ENCODE results near the gene CHRNB2.

The CHRNB2 gene

DNA sequence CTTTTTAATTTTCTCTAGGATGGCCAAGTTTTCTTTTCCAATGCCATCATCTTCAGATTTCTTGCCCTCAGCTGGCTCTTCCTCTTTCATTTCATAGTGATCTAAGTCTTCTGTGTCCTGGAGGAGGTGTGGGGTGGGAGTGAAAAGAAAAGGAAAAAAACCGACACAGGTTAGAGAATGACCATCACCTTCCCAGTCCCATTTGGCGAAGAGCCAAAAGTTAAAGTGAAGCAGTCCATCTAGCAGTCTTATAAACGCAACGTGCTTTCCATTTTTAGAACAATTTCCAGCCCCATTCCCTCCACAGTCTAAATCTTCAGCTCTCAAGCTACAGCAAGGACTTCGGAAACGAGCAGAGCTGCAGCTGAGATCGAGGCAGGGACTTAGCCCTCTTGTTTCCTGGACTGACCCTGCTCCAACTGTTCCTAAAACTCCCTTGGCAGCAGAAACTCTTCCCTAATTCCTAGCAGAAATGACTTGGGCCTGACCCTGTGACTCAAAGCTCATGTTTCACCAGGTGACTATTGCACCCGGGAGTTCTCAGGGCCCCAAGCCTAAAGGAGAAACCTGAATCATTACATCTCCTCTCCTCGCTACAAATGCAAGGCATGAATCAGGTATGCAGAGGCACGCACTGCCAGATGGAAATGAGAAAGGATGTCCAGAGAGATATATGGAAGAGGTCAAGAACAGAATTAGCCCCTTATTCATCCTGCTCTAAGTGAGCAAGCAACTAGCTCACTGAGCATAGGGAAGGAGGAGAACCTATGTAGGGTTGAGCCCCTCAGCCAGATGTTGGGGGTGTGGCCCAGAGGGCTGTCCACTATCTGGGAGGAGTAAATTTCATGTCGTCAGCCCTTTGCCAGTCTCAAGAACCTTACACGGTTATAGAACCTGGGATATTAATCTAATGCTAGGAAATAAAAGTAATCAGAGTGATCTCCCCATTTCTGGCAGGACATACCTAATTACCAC, 14.2 kb upstream of the CHRNB2 start:
- no peak for DNase-seq

DNA sequence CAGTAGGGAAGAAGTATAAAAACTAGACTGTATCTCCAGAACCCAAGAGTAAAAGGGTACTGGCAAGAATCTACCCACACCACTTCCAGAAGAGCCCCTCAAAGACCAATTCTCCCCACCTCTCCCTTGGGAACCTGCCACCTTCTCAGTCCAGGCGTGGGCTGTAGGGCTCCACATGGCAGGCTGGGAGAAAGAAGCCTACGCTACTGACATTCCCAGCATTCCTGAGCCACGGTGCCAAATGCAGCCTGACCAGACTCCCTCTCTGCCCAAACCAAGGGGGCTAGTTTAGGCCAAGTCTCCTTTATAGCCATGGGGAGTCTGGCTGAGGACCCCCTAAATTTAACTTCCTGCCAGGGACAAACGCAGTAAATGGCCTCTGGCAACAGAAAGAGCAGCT, 11.2 kb upstream of the CHRNB2 start:
- no peak for DNase-seq

DNA sequence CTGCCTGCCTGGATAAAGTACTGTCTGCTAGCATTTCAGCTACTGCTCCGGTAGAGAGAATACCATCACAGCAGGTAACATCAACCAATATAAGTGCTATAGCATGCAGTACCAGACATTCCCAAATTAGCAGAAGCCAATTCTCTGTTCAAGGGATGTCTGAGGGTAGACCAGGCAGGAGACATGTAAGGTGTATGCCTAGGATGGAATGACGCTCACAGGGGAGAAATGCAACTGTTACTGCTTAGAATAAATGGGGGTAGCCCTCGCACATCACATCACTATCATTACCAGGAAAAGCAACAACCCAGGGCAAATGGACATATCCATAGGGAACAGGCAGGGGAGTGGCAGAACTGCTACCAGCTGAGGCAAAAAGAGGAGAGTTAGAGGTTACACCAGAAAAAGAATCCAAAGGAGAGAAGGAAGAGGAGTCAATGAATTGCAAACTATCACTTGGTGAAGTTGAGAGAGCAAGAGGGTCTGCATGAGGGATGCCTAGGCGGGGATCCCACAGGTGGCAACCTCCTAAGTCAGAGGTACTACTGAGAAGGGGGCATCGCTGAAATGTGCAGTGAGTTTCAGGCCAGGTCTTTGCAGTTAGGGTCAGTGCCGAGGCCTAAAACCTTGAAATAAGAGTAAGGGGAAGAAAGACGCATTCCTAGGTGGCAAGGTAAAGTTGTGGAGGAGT, 10.2 kb upstream of the CHRNB2 start:
- DNase-seq, result no peak

DNA sequence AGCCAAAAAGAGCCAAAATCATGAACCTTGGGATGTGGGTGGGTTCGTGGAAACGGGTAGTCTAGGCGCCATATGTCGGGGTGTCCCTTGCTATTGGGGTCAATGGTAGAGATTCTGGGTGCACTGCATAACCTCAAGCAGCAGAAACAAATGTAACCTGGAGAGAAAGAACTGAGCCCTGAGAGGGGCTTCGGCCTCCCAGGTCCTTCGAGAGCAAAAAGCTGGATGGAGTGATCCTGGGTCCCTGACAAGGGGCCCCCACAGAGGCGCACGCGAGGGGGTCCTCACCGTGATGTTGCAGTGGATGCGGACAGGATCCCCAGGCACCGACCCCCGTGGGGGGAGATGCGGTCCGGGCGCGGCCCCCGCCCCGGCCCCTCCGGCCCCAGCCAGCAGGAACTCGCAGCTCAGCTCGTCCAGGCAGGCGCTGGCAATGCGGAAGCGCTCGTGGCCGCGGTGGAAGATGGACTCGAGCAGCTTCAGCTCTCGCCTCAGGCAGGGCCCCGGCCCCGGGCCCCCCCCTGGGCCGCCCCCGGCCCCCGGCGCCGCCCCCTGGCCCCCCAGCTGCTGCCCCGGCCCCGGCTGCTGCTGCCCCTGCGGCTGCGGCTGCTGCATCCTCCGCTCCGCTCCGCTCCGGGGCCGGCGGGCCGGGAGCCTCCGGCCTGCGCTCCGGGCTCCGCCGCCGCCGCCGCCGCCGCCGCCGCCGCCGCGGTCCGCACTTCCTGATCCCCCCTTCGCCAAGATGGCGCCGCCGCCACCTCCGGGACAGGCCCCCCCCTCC, 9.4 kb upstream of the CHRNB2 start, which contains the start of gene UBE2Q1:
UBE2Q1 (minus strand) TSS at position 724 of the 781 bp plus-strand sequence; CDS start at position 615, 109 bp downstream.
- peak; percentile 17 for DNase-seq

- peak; percentile 99 for DNase-seq
Observed at GRCh38 chr1:154558720-154559465, 8.7 kb upstream of the CHRNB2 start.

DNA sequence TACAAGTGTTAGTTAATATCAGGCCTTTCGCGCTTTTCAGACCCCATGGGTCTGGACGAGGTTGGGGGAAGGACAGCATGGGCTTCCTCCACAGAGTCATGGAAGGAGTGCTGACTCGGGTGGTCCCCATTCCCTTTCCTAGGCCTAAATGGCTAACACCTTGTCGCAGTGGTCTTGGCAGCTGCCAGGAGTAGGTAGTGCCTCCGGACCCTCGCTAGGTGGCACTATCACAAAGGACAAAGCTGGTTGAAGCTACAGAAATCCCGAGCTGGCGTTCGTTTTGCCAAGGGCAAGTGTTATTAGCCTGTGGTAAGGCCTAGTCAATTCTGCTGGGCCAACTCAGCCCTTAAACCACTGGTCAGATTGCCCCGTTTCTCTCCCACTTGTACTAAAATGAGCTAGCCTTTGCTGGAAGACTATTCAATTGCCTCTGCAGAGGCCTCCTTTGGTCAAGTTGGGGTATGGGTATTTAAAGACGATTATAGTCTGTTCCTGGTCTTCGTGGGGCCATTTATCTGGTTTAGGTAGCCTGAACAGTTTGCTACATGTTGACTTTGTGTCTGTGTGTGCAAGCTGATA, 8.0 kb upstream of the CHRNB2 start:
- DNase-seq, result peak; percentile 82

GRCh38 chr1:154565876-154566275, 1.7 kb upstream of the CHRNB2 start:
- DNase-seq, result no peak

DNA sequence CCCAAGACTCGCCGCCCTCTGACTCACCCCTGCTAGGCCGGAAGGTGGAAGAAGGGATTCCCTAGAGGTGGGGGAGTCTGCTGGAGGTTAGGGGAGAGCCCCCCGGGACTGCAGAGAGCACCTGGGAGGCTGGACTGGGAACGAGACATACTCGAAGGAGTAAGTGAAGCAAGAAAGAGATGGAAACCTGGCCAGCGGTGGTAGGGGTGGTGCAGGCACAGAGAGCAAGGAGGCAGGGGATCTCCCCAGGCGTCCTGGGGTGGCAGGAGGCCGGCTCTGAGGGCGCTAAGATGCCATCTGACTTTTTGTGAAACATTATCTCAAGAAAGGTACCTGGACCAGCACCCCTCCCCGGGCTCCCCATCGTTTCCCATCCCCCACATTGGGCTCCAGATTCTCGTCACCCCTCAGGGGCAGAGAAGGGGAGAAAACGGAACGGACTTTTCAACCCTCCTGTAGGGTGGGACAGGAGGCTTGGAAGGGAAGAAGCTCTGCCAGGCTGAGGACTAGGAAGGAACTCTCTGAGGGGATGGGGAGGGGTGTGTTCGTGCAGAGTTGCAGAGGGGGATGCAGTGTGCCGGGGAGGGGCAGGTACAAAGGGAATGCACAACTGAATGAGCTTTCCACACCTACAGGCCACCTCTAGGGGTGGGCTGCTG, 708 bp downstream of the CHRNB2 start:
- no peak for DNase-seq

- no peak for DNase-seq
Observed at GRCh38 chr1:154571244-154571963, 3.8 kb downstream of the CHRNB2 start.

DNA sequence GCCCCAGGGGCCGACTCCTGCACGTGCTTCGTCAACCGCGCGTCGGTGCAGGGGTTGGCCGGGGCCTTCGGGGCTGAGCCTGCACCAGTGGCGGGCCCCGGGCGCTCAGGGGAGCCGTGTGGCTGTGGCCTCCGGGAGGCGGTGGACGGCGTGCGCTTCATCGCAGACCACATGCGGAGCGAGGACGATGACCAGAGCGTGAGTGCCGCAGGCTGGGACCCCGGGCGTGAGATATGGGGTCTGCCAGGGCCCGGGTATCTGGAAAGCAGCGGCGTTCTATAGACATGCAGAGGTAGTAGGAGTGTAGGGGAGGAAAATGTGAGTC, 4.3 kb downstream of the CHRNB2 start:
- DNase-seq, result no peak

DNA sequence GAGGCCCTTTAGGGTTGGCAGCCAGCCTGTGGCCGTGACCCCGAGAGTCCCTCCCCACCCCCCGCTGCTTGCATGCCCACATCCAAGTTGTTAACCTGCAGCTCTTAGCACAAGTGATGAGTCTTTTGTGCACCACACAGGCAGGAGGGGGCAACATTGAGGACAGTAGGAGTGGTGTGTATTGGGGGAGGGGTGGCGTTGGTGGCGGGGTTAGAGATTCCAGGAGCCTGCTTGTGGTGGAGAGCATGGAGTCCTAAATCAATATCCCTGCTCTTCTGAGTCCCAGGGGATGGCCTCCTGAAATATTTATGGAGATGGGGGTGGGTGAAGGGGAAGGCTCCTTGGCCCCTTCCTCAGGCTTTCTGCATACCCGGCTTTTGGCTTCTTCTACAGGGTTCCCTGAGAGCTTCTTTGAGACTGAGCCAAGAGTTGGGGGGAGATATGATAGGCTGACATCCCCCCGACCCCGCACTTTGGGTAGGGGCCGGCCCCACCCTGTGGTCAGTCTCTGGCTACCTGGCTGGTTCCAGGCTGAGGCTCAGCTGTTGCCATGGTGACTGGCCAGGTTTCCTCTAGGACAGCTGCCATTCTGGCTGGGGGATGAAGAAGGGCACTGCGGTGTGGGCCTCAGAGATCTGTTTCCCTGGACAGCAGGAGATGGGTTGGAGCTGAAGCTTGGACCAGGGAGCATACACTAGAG, 5.0 kb downstream of the CHRNB2 start:
- DNase-seq, result no peak

- no peak for DNase-seq
Observed at GRCh38 chr1:154573168-154573510, 5.6 kb downstream of the CHRNB2 start.

DNA sequence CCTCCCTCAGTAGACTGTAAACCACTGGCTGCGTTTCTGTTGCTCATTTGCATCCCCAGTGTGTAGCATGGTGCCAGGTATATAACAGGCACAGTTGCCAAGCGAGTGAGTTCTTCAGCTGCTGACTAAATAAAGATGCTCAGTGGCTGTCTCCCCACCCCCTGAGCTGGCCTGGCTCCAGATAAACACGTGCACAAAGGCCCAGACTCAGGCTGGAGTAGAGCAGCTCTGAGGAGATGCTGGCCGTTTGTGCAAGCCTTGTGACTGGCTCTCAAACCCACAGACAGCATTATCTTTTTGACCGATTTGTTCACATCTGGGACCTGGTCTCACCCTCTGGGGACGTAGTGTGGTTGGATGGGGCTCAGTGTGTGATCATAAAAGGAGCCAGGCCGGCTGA, 7.1 kb downstream of the CHRNB2 start:
- no peak for DNase-seq

- DNase-seq, result no peak
Observed at GRCh38 chr1:154575147-154575927, 7.8 kb downstream of the CHRNB2 start.

- no peak for DNase-seq
Observed at GRCh38 chr1:154575951-154576566, 8.5 kb downstream of the CHRNB2 start.

DNA sequence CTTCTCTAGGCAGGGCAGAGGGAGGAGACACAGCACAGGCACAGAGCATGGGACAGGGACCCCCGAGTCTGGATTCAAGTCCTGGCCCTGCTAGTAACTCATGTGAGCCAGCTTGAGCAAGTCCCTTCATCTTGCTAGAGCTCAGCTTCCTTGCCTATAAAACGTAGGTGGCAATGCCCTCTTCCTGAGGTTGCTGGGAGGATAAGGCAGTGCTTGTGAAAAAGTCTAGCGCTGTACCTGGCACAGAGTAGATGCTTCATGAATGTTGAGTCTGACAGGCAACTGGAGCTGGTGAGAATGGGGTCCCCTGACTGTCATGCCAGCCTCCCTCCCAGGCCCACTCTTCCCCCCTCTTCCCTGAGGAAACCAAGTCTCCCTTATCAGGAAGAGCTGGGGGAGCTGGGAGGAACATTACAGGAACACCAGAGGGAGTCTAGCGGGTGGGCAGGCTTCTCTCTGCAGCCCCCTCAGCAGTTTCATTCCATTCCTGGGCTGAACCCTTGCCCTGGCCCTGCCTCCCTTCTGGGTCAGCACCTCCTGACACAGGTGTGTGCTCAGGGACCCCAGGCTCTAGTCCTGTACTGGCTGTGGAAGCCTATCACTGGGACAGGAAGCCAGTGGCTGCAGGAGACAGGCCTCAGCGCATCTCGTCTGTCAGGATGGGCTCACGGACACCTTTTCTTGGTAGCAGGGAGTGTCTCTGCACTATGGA, 9.9 kb downstream of the CHRNB2 start:
- no peak for DNase-seq

DNA sequence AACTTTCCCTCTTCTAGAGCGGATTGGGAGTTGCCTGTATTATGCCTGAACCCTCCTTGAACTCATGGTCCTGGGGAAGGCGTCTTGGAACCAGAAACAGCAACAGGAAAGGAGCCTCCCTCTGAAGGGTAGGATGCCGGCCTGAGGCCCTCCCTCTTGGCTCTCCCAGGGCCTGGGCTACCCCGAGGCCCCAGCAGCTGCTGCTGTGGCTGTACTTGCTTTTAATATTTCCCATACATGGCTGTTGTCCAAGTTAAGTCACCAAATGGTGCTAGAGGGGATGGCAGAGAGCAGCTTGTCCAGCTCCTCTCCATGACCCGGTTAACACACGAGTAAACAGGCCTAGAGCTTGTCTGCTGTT, 10.5 kb downstream of the CHRNB2 start:
- no peak for DNase-seq

DNA sequence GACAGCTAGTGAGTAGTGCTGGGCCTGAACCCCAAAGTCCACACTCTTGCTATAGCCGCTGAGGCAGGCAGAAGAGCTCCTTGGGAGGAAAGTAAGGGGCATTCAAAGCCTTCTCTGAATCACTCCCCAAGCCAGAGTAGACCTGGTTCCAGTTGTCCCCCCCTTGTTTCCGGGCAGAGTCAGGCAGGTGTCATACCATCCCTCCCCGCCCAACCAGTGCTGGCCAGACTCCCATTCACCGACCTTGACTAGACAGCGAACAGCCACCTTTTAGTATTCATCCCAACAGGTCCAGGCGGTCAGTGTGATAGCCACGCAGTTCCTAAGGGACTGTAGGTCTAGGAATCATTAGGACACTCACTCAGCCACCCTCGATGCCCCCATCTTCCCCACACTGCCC, 11.8 kb downstream of the CHRNB2 start:
- DNase-seq, result no peak

GRCh38 chr1:154581766-154582165, 14.2 kb downstream of the CHRNB2 start:
- no peak for DNase-seq

Data from activated T-cell treated with anti-CD3 and anti-CD28 coated beads for 4 hours (primary cell).